ENCODE results near the gene ERP29. TPM values are rescaled to one million over a fixed set of nuclear protein-coding genes. Genes with fewer than 3 reads are reported as not detected.

Gene ERP29
- total and polyA plus RNA-seq, 2 experiments from 2014 or later = 61.4 to 87.0 TPM

DNA sequence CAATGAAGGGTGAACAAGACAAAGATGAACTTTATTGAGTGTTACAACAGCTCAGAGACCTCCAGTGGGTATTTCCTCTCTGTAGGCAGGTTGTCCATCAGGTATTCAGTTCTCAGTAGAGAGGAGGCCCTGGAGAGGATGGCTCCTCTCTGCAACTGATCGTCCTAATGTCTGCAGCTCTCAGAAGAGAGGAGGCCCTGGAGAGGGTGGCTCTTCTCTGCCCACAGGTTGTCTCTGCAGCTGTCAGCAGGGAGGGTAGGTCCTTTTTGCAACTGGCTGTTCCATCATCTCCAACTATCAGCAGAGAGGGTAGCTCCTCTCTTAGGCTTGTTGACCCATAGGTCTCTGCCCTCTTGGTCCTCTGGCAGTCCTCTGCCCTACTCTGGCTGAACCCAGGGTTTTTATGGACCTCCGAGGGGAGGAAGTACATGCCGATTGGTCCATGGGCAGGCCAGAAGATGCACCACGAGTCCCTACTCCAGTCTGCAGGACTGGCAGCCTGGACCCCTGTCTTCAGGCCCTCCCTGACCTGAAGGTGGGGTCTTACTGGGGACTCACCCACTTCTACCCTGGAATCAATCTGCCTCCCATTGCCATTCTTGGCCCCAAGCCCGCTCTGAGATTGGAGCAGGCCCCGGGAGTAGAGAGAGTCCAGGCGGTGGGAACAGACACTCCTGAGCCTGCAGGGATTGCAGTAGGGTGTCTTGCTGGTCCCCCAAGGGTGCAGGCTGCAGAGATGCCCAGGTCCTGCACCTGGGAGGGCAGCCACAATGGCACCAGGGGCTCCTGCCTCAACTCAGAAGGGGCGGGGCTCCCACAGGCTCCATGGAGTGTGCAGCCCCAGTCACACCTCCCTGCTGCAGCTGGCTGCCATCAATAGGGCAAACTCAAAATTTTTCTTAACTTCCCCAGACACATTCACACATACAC is 2.5 kb upstream of the ERP29 start:
- no peak overlapping the region for H3K4me2 ChIP-seq (ENCODE audit: unreplicated experiment)
- peaks cover 18% of the 10 kb centered on the region for H3K4me1 ChIP-seq (ENCODE audit: insufficient read depth)
- 0 out of 2 replicates have a peak, but pooled peaks cover 5% of the 10 kb centered on the region for H3F3A ChIP-seq (ENCODE audit: insufficient read depth)
- no peaks in the 10 kb centered on the region for H3K27me3 ChIP-seq (replicated peaks; ENCODE audit: insufficient read depth)
- DNase-seq = no peak
- H3K4me3 ChIP-seq = no peak overlapping the region
- H3K27ac ChIP-seq = no peak overlapping the region
- H2AFZ ChIP-seq = no peak overlapping the region
- in situ Hi-C loops (cut with MboI) = no loop called here
- 78% methylated on average over 8 of the region's 8 CpGs for WGBS, 2 experiments (ENCODE audit: low coverage in 1 of 2, low lambda C conversion rate in 2 of 2, missing lambda C conversion rate in 2 of 2)
- no peaks in the 10 kb centered on the region; the same call in 1 of the 2 replicates for H3K36me3 ChIP-seq (ENCODE audit: low read depth)
- TF ChIP-seq EZH2 (IDR thresholded peaks at IDR 0.05; ENCODE audit: insufficient read depth, poor library complexity, severe bottlenecking) (no peak), EZH2phosphoT487 (IDR thresholded peaks at IDR 0.05; ENCODE audit: insufficient read depth, low read depth) (no peak)
- H3K79me2 ChIP-seq (ENCODE audit: insufficient read depth) = peaks cover 35% of the 10 kb centered on the region
- no peaks in the 10 kb centered on the region for H3K9me3 ChIP-seq (ENCODE audit: low read depth)
- no peaks in the 10 kb centered on the region for H3K9me2 ChIP-seq (ENCODE audit: insufficient read depth)
- H3K9ac ChIP-seq = no peak overlapping the region
- H4K20me1 ChIP-seq (ENCODE audit: insufficient read depth) = no peaks in the 10 kb centered on the region

DNA sequence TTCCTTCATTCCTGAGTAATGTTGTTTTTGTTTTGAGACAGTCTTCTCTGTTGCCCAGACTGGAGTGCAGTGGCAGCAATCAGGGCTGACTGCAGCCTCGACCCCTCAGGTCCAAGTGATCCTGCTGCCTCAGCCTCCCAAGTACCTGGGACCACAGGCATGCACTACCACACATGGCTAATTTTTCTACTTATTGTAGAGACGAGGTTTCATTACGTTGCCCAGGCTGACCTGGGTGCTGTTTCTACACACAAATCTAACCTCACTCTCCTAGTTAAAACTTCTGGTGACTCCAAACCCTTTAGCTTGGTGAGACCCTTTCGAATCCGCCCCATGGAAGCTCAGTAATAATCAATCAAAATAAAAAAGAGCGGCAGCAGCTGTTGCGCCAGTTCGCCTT is 1.5 kb upstream of the ERP29 start:
- H3F3A ChIP-seq (ENCODE audit: insufficient read depth) = 0 out of 2 replicates have a peak, but pooled peaks cover 5% of the 10 kb centered on the region
- no peaks in the 10 kb centered on the region for H4K20me1 ChIP-seq (ENCODE audit: insufficient read depth)
- no peak overlapping the region for H2AFZ ChIP-seq
- peak overlapping the region; percentile 87 for H3K4me3 ChIP-seq
- peaks cover 18% of the 10 kb centered on the region for H3K4me1 ChIP-seq (ENCODE audit: insufficient read depth)
- peak overlapping the region; percentile 76 for H3K4me2 ChIP-seq (ENCODE audit: unreplicated experiment)
- peaks cover 5% of the 10 kb centered on the region; the same call in 1 of the 2 replicates for H3K36me3 ChIP-seq (ENCODE audit: low read depth)
- no peak for DNase-seq
- no peaks in the 10 kb centered on the region for H3K9me2 ChIP-seq (ENCODE audit: insufficient read depth)
- H3K27ac ChIP-seq = no peak overlapping the region
- H3K79me2 ChIP-seq (ENCODE audit: insufficient read depth) = peaks cover 45% of the 10 kb centered on the region
- H3K9me3 ChIP-seq (ENCODE audit: low read depth) = no peaks in the 10 kb centered on the region
- no peaks in the 10 kb centered on the region for H3K27me3 ChIP-seq (replicated peaks; ENCODE audit: insufficient read depth)
- WGBS, 2 experiments (ENCODE audit: low coverage in 1 of 2, low lambda C conversion rate in 2 of 2, missing lambda C conversion rate in 2 of 2) = 94 to 98% methylated on average over 8 of the region's 8 CpGs
- in situ Hi-C loops (cut with MboI) = no loop called here
- no peak for TF ChIP-seq EZH2 (IDR thresholded peaks at IDR 0.05; ENCODE audit: insufficient read depth, poor library complexity, severe bottlenecking)
- no peak for TF ChIP-seq EZH2phosphoT487 (IDR thresholded peaks at IDR 0.05; ENCODE audit: insufficient read depth, low read depth)
- 0 out of 2 replicates have a peak overlapping the region, but pooled peaks have one; percentile 89 for H3K9ac ChIP-seq

DNA sequence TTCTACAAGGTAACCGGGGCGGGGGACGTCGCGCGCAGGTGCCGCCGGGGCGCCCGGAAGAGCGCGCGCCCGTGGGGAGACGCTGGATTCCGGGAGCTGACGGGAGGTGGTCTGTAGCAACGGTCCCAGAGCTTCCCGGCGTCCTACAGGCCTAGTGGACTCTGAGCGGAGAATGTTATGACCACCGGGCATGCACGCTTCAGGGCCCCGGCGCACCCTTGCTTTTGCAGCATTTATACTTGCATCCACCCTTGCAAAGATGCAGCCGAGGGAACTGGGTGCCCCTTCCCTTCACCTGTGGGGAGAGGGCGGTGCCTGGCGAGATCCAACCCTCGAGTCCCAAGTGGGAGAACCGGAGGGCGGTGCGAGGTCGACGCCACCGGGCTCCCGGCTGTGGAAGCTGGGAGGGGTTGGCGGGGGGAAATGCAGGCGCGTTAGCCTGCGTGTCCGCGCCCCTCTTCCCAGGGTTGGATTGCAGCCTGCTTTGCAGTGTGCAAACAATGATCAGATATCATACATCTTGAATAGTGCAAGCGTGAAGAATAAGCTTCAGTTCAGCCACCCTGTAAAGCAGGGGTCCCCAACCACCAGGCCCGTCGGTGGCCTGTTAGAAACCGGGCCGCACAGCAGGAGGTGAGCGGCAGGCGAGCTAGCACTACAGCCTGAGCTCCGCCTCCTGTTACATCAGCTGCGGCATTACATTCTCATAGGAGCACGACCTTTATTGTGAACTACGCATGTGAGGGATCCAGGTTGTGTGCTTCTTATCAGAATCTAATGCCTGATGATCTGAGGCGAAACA is 576 bp downstream of the ERP29 start:
- no peaks in the 10 kb centered on the region for H4K20me1 ChIP-seq (ENCODE audit: insufficient read depth)
- peaks cover 26% of the 10 kb centered on the region for H3K4me1 ChIP-seq (ENCODE audit: insufficient read depth)
- H3K9ac ChIP-seq = peak overlapping the region; percentile 90
- WGBS, 2 experiments (ENCODE audit: low coverage in 1 of 2, low lambda C conversion rate in 2 of 2, missing lambda C conversion rate in 2 of 2) = 2 to 3% methylated on average over 53 of the region's 54 CpGs
- in situ Hi-C loops (cut with MboI) = no loop called here
- peaks cover 19% of the 10 kb centered on the region for H3F3A ChIP-seq (ENCODE audit: insufficient read depth)
- no peaks in the 10 kb centered on the region for H3K9me2 ChIP-seq (ENCODE audit: insufficient read depth)
- no peaks in the 10 kb centered on the region for H3K9me3 ChIP-seq (ENCODE audit: low read depth)
- peak overlapping the region; percentile 90 for H3K4me3 ChIP-seq
- peaks cover 5% of the 10 kb centered on the region; the same call in 1 of the 2 replicates for H3K36me3 ChIP-seq (ENCODE audit: low read depth)
- peak overlapping the region; percentile 94 for H2AFZ ChIP-seq
- H3K27ac ChIP-seq = peak overlapping the region; percentile 86
- DNase-seq = peak; percentile 86
- H3K27me3 ChIP-seq (replicated peaks; ENCODE audit: insufficient read depth) = no peaks in the 10 kb centered on the region
- H3K4me2 ChIP-seq (ENCODE audit: unreplicated experiment) = peak overlapping the region; percentile 90
- no peak for TF ChIP-seq EZH2 (IDR thresholded peaks at IDR 0.05; ENCODE audit: insufficient read depth, poor library complexity, severe bottlenecking)
- no peak for TF ChIP-seq EZH2phosphoT487 (IDR thresholded peaks at IDR 0.05; ENCODE audit: insufficient read depth, low read depth)
- H3K79me2 ChIP-seq (ENCODE audit: insufficient read depth) = peaks cover 64% of the 10 kb centered on the region

DNA sequence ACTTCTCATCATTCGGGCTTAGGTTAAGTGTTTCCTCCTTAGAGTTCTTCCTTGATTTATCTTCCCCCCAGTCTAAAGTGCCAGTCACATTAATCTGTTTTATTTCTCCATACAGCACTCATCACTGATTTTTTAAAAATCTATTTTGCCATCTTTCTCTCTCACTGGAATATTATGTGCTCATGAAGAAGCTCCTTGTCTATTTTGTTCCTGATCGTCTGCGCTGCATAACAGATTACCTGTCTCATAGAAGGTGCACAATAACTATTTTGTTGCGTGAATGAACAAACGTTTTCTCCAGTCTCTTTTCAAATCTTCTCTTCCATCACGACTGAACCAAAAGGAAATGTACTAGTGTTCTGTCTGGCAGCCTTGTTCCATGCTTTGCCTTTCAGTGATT is 2.7 kb downstream of the ERP29 start:
- Histone ChIP-seq H3K4me1 (ENCODE audit: insufficient read depth) (peaks cover 38% of the 10 kb centered on the region), H2AFZ (no peak overlapping the region), H3F3A (ENCODE audit: insufficient read depth) (peaks cover 32% of the 10 kb centered on the region), H3K4me3 (no peak overlapping the region), H3K9ac (no peak overlapping the region), H3K9me3 (ENCODE audit: low read depth) (no peaks in the 10 kb centered on the region), H3K27ac (no peak overlapping the region), H3K79me2 (ENCODE audit: insufficient read depth) (peaks cover 83% of the 10 kb centered on the region), H4K20me1 (ENCODE audit: insufficient read depth) (no peaks in the 10 kb centered on the region), H3K27me3 (replicated peaks; ENCODE audit: insufficient read depth) (no peaks in the 10 kb centered on the region), H3K4me2 (ENCODE audit: unreplicated experiment) (no peak overlapping the region), H3K9me2 (ENCODE audit: insufficient read depth) (no peaks in the 10 kb centered on the region), H3K36me3 (ENCODE audit: low read depth) (peaks cover 5% of the 10 kb centered on the region; the same call in 1 of the 2 replicates)
- DNase-seq = no peak
- WGBS, 2 experiments (ENCODE audit: low coverage in 1 of 2, low lambda C conversion rate in 2 of 2, missing lambda C conversion rate in 2 of 2) = 92 to 94% methylated on average over 6 of the region's 6 CpGs
- in situ Hi-C loops (cut with MboI) = no loop called here
- no peak for TF ChIP-seq EZH2phosphoT487 (IDR thresholded peaks at IDR 0.05; ENCODE audit: insufficient read depth, low read depth)
- no peak for TF ChIP-seq EZH2 (IDR thresholded peaks at IDR 0.05; ENCODE audit: insufficient read depth, poor library complexity, severe bottlenecking)
